Endothelial cell of umbilical vein (primary cell): ENCODE data around the gene ATG7.

Source experiments
- CTCF ChIP-seq, 2 donors: IDR thresholded peaks; 1 replicate in 1 of 2; 2 replicates in 1 of 2; pipeline ENCODE4 v1.5.1; 2011; ENCODE audit warnings: low read length in 2 of 2, mild to moderate bottlenecking in 2 of 2, moderate library complexity in 2 of 2, control low read depth in 1 of 2, inconsistent platforms in 1 of 2, low read depth in 1 of 2; ENCODE audit not compliant: insufficient read depth in 1 of 2; ENCODE audit errors: extremely low read depth in 1 of 2
- EZH2 ChIP-seq: IDR thresholded peaks from 2 replicates; pipeline ENCODE4 v1.6.1; 2012; ENCODE audit warnings: borderline replicate concordance, low read depth, mild to moderate bottlenecking, moderate library complexity, low read length, inconsistent platforms; ENCODE audit not compliant: severe bottlenecking
- JUN ChIP-seq: IDR thresholded peaks from 2 replicates; pipeline ENCODE4 v1.6.1; 2011; ENCODE audit warnings: borderline replicate concordance, low read depth; ENCODE audit not compliant: insufficient read length, insufficient read depth
- POLR2A ChIP-seq: IDR thresholded peaks from 2 replicates; pipeline ENCODE4 v1.6.1; 2012; ENCODE audit warnings: low read depth, mild to moderate bottlenecking, control low read depth, low read length
- POLR2AphosphoS5 ChIP-seq: IDR thresholded peaks from 2 replicates; pipeline ENCODE4 v1.6.1; 2012; ENCODE audit warnings: low read depth, mild to moderate bottlenecking, control low read depth, low read length, moderate library complexity; ENCODE audit not compliant: insufficient read depth

DNA sequence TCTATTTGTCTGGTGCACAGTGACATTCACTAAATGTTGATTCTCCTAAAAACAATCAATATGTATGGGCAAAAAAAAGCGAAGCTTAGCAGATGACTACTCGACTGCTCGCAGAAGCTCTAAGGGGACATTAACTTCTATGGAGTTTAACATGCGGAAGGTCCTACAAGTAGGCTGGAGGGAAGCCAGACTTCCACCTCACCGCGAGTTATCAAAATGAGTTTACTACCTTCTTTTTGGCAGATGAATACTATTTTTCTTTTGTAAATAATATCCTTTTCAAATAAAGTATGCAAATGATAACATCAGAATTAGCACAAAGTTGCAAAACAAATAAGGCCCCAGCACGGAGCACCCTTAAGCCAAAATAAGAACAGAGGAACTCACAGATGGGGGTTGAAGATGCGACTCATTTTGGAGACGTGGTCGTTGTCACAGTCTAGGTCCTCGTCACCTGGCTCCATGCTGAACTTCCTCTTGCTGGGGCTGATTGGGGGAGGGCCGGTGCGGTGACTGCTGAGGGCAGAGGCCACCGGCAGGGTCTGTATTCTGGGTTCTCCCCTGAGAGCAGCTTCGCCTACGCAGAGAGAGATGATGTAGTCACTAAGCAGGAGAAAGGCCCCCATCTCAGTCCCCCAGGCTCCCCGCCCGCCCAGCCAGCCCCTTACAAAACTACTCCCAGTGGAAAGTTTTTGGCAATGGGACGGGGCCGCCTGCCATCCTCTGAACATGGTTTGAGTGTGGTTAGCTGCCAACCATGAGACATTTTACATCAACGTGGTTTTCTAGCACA lies 329.4 kb downstream of the ATG7 start:
- TF ChIP-seq EZH2, result no peak
- TF ChIP-seq CTCF (IDR thresholded peaks at IDR 0.05; ENCODE audit: extremely low read depth in 1 of 2, insufficient read depth in 1 of 2, low read depth in 1 of 2, low read length in 2 of 2), result no peak
- TF ChIP-seq POLR2AphosphoS5, result no peak
- no peak for TF ChIP-seq POLR2A
- no peak for TF ChIP-seq JUN
